GM18858 (cell line): Measurements from ENCODE around the gene VHLL.
"Not testable (repeated sequence)": the region's sequence is repeated elsewhere in the genome, so short reads cannot be mapped to it uniquely, and the experiment has no call there.

Experiments
- ATAC-seq: cut with Tn5 transposase; IDR thresholded peaks from one replicate; pipeline ENCODE4 v1.9.1; 2021; ENCODE audit not compliant: unreplicated experiment

Gene VHLL

DNA sequence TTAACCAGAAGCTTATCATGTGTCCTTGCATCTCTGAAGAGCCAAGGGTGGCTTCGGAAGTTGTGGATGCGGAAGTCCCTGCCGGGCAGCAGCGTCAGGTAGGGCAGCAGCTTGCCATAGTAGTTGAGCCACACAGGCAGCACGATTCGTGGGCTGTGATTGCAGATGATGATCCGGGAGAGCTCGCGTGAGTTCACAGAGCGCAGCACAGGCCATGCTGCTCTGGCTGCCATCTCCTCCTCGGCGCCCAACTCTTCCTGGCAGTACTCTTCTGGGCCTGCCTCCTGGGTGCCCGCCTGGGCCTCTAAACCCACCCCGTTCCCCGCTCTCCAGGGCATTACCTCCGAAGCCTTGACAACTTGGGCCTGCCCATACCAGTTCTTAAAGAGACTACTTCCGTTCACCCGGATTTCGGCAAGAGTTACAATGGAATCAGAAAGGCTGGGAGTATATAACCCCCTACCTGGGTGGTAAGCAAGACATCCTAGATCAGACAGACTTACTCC lies at the start of gene VHLL:
Gene VHLL (minus strand): TSS at position 456 of the 506 bp plus-strand sequence. CDS start 118 bp downstream, at position 338.
- no peak for ATAC-seq

DNA sequence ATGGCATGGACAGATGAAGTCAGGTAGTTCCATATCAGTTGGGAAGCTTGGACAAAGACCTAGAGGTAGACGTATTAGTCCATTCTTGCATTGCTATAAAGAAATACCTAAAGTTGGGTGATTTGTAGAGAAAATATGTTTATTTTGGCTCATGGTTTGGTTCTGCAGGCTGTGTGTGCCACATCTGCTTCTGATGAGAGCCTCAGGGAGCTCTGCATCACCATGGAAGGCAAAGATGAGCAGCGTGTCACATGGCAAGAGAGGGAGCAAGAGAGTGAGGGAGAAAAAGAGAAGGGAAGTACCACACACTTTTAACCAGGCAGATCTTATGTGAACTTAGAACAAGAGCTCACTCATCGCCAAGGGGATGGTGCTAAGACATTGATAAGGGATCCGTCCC lies 48.2 kb upstream of the VHLL start:
- ATAC-seq: no peak

DNA sequence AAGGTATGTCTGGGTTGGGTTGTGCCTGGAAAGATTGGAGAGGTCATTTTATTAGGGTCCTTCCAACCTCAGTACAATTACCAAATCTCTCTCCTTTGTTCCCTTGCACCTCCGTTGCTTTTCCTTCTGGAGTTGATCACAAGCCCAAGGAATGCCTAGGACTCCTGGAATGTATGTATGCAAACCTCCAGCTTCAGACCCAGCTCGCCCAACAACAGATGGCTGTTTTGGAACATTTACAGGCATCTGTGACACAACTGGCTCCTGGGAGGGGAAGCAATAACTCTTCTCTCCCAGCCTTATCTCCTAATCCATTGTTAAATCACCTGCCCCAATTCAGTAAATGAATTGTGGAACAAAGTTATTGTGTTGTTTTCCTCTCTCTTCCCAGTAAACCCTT lies 47.5 kb upstream of the VHLL start:
- ATAC-seq: no peak

DNA sequence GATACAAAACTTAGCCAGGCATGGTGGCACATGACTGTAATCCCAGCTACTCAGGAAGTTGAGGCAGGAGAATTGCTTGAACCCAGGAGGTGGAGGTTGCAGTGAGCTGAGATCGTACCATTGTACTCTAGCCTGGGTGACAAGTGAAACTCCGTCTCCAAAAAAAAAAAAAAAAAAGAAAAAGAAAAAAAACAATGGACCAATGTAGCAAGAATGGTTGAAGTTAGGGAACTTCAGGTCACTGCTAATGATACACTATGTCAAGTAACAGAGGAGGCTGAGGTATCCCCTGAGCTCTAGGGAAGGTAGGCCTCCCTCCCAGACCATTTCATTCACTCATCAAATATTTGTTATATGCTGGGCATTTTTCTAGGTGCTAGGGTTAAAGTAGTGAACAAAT lies 46.9 kb upstream of the VHLL start:
- not testable (repeated sequence) for ATAC-seq

DNA sequence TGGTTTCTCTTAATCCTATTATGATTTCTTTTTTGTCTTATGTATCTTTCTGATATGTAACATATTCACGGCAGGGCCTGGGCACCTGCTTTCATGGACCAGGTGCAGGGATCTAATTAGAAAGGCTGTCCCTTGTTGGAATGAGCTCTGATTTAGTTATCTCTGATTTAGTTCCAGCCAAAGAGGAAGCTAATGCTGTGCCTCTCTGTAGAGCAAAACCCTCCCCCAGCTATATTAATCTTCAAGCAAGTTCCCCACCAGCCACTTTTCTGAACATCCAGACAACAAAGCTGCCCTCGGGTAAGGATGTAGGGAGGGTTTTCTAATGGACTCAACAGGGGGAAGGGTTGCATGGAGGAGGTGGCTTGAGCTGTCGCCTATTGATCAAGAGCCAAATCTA lies 45.3 kb upstream of the VHLL start:
- ATAC-seq: no peak

DNA sequence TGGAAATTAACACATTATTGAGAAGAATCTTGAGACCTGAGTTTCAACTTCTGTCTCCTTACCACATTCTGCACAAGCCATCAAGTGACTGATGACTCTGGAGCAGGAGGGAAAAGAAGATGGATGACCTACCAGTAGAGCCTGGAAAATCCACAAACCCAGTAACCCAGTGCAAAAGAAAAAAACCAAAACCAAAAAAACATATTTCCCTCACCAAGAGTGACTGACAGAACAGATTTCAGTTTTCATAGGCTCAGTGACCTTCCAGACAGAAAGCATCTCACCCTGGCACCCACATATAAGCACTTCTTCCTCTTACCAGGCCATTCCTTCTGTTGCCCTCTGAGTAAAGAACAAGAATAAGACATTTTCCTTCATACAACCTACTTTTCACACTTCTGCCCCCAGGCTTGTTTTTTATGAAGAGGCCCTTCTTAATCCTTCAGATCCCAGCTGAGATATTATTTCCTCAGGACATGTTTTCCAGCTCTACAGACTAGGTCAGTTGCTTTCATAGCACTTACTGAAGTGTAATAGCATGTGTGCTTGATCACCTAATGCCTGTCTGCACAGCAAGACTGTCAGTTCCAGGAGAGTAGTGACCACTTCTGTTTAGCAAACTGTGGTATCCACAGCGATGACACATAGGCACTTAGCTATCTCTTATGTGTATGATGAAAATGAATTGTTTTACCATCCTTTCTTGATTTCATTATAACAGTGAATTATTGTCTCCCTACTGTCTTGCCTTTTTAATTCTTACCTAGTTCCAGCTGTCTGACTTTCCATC lies 43.3 kb upstream of the VHLL start:
- no peak for ATAC-seq

DNA sequence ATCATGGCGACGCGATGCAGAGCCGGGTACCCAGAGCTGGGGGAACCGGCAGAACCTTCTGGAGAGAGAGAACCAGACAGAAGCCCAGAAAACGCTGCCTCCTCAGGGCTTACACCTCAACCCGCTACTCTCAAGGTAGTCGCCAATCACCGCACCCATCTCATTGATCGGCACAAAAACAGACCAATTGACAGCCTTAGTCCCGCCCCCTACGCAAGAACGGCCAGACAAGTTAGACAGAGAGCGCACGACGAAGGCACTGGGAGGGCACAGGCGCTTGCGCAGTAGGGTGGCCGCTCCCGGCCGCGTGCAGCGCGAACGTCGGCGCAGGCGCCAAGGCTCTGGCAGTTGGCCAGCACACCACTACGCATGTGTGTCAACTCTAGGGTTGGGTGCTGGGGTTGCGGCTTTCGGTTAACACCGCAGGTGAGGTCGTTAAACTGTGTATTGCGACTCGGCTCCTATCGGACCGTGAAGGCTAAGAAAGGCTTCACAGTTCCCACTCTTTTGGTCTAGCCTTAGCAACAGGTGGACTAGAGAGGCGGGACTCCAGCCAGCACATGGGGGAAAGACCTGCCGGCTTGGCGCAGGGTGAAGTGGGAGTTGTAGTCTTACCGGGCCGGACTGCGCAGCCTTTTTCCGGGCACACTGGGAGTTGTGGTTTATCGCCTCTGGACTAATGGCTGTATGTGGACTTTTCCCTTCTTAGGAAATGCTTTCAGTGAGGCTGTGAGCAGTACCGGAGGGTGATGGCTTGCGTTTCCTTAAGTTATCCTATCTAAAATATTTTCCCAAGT lies 39.3 kb upstream of the VHLL start, which contains the start of the genes CCT3 and TSACC:
Gene CCT3 (minus strand): TSS at position 113 of the 797 bp plus-strand sequence. CDS start 108 bp downstream, at position 5.
Gene TSACC (plus strand): TSS at position 347 of the 797 bp plus-strand sequence. CDS start 1,232 bp downstream, outside the sequence.
- peak; percentile 62 for ATAC-seq

DNA sequence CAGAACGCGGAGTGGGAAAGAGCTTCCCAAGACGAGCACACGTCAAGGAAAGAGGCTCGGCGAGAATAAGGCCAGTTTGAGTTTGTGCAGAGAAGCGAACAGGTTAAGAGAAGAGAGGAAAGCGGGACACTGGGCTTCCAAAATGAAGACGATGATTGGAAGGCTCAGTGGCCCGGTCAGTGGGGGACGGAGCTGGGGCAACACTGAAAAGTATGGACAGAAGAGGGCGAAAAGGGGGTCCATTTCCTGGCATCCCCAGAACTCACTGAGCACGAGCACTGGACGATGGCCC lies 38.7 kb upstream of the VHLL start:
- ATAC-seq: no peak

DNA sequence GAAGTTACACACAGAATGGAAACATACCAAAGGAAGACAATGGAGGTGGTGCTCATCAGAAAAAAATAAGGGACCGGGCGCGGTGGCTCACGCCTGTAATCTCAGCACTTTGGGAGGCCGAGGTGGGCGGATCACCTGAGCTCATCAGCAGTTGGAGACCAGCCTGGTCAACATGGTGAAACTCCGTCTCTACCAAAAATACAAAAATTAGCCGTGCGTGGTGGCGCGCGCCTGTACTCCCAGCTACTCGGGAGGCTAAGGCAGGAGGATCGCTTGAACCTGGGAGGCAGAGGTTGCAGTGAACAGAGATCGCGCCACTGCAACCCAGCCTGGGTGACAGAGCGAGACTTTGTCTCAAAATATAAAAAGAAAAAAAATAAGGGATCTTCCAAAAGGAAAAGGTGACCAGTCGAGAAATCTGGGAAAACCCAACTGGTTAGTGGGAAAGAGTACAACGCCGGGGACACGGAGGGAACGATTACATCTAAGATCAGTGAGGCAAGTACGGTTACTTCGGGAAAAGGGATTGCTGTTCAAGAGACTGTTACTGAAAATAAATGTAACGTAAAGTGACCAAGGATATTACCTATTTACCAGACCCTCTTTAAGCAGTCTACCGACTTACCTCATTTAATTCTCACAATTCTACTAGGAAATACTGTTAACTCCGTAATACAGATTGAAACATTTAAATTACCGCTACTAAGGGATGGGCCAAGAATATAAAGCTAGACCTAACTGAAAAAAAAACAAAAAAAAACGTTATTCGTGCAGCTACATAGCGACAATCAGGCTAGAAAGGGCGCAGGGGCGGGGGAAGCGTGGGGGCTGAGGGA lies 38.2 kb upstream of the VHLL start:
- no peak for ATAC-seq

DNA sequence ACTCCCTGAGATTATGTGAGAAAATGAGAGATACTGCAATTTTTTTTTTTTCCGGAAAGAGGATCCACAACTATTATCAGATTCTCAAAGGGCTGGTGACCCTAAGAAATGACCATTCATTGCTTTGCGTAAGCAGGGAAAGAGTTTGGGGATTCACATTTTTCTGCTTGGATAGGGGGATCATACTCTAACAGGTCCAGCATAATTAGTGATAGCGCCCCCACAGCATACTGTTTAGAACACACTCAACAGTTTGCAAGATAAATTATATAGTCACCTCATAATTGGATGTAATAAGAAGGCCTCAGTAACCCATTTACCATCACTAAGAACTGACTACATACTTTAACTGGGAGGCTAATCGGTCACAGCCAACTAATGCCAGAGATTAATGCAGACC lies 37.1 kb upstream of the VHLL start:
- ATAC-seq: no peak

DNA sequence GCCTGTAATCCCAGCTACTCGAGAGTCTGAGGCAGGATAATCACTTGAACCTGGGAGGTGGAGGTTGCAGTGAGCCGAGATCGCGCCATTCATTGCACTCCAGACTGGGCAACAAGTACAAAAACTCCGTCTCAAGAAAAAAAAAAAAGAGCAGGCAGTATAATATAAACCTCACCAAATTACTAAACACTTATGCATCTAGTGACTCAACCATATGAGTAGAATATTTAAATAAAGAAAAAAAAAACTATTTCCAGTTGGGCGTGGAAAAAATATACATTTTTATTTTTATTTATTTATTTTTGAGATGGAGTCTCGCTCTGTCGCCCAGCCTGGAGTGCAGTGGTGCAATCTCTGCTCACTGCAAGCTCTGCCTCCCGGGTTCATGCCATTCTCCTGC lies 24.1 kb upstream of the VHLL start:
- not testable (repeated sequence) for ATAC-seq

DNA sequence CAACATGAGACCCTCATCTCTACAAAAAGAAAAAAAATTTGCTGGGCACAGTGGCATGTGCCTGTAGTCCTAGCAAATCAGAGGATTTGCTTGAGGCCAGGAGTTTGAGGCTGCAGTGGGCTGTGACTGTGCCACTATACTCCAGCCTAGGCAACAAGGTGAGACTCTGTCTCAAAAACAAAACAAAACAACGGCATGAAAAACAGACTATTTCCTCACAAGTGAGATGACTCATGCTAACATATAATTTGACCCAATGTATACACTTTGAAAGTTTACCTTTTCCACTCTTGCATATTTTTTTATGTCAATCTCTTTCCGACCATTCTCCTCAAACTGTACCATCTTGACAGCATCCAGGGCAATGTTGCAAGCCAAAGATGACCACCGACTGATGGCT lies 21.5 kb upstream of the VHLL start:
- no peak for ATAC-seq

DNA sequence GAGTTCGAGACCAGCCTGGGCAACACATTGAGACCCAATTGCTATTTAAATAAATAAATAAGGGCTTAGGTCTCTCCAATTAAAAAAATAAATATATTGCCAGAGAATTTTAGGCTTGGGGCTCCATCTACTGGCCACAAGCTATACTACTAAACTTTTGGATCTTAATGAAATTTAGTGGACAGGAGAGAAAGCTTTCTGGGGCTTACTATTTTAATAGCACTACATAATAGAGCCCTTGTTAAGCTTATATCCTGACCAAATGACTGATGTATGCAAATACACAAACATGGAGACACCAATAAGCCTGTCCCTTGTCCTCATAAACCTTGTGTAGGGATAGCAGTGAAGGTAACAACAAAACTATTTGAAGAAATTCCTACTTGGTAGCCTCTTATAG lies 20.6 kb upstream of the VHLL start:
- ATAC-seq: no peak

DNA sequence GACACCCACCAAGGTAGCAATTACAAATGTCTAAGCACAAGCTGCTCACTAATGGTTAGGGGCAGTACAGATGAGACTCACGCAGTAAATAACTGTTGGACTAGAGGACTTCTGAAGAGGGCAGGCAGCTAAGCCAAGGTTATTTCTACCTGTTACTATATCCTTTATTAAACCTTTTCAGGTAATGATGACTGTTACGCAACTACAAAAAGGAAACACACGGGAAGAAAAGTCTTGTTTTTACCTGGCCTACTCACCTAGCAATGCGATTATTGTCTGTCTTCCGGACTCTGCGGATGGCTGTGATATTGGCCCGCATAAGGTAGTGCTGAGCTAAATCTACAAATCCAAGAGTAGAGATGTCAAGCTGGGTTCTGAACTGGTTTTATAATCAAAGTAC lies 17.8 kb upstream of the VHLL start:
- ATAC-seq: no peak

DNA sequence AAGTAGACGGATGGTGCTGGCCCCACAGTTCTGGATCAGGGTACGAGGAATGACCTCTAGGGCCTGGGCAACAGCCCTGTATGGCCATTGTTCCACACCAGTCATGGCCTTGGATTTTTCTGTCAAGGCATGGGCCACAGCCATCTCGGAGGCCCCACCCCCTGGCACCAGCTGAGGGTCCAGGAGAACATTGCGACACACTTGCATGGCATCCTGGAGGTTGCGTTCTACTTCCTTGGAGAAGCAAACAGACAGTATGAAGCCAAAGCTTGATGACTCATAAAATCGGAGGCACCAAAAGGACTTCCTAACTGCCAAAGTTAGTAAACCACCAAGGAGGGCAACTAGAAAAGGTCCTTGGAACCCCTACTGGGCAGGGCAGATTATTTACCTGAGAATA lies 11.9 kb upstream of the VHLL start:
- ATAC-seq: no peak

DNA sequence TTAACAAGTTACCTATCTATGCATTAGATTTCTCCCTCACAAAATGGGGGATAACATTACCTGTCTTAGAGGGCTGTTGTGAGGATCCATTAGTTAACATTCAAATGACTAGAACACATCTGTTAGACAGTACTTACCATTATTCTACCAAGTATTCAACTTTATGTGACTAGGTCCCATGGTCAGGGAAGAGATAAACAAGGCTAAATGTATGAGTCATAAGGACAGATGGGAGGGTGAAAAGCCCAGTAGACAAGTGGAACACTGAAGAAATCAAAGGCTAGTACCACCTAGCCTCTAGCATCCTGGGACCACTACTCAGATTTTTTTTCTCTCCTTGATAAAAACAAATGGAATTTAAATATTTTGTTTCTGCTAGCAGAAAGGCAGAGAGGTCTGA lies 9.0 kb upstream of the VHLL start:
- no peak for ATAC-seq

DNA sequence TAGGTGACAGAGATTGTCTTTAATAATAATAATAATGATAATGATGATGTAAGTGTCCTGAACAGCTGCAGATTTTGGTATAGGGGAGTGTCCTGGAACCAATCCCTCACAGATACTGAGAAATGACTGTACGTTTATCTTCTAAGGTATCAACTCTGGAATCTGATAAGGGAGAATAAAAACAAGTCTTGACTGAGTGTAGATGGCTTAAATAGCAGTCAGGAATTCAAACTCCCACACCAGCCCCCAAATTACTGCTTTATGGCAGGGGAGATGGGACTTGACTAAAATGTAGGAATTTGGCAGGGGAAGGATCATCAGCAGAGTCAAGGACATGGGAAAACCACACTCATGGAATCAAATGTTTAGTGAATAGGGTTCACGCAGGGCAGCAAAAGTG lies 6.1 kb upstream of the VHLL start:
- no peak for ATAC-seq

DNA sequence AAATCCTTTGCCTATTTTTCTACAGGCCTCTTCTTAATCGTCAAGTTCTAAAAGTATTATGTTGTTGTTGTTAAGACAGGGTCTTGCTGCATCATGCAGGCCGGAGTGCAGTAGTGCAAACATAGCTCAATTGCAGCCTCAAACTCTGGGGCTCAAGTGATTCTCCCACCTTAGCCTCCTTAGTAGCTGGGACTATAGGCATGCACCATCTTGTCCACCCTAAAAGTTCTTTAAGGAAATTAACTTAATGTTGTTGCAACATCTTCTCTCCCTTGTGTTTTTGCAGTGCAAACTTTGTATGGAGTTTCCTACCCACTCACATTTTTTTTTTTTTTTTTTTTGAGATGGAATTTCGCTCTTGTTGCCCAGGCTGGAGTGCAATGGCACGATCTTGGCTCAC lies 4.1 kb upstream of the VHLL start:
- no peak for ATAC-seq

DNA sequence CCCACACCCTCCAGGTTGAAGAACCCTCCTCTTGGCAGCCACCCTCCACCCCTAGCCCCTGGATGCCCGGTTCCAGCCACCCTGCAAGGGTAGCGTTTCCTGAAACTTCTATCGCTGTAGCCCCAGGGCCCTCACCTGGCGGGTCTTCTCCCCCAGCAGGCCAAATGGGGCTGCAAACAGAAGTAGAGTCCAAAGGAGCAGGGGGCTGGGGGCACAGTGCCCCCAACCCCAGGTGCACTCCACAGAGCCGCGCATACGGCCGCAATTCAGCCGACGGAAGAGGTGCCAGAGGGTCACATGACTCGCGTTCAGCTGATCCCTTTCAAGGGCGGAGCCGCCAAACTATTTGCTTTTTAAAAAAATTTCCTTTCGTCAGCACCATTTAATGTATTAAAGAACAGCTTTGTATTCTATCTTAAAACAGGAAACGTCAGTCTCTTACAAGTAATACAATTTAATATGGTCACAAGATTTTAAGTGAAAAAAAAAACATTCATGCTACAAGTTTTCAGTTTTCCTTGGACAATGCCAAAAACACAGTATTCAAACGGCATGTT lies 3.6 kb downstream of the VHLL start, which contains the start of gene GLMP:
Gene GLMP (minus strand): TSS at position 289 of the 557 bp plus-strand sequence. CDS start 34 bp downstream, at position 255.
- no peak for ATAC-seq

DNA sequence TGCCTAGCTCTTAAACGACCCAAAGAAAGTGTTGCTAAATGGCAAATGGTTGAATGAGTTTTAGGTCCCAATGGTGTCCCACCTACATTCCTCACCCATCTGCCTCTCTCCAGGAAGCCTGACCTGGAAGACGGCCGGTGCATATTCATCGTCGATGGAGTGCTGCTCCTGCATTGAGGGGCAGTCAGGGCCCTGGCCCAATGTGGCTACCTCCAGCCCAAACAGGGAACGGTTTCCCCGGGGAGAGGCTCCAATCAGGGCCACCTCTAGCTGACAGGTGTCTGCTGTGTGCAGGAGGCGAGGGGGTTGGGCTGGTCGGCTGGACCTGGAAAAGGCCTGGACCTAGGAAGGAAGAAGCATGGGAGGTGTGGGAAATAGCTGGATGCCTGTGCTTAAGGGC lies 5.2 kb downstream of the VHLL start:
- no peak for ATAC-seq

DNA sequence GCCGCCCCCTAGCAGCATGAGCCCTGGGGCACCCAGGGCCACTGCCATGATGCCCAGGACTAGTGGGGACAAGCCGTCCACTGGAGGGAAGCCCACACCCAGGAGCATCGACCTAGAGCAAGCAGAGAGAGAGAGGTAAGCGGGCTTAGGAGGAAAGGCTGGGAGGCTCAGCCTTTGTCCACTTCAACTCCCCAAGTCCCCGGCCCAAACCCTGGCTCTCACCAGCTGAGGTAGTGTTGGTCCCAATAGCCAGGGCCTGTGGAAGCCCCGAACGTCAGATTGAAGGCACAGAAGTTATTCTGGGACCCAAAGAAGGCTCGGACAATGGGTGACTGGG lies 6.0 kb downstream of the VHLL start:
- no peak for ATAC-seq
